ENCODE measurements around the gene EPHB1. TPM values are rescaled to one million over a fixed set of nuclear protein-coding genes. Genes with fewer than 3 reads are reported as not detected.

Gene EPHB1
- total RNA-seq, 2 donors from 2014 or later = 1.3 to 3.5 TPM

DNA sequence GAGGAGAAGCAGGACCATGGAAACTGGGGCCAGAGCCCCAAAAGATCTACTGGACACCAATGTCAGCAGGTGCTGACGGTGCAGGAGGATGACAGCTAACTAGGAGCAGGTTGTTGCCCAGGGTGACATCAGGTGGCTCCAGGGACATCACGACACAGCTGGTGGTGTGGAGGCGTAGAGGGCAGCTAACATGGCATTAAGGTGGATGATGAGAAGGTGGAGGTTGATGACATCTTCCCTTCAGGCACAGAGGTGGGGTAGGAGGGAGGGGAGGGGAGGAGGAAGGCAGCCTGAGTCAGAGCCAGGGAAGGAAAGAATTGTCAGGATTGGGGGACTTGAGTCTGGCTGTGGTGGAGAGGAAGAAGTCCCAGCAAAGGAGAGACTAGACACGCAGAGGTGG lies 1.5 kb upstream of the EPHB1 start:
- H3K36me3 Mint-ChIP-seq (ENCODE audit: low read depth) = peaks cover 4% of the 10 kb centered on the region
- peaks cover 16% of the 10 kb centered on the region for H3K4me1 Mint-ChIP-seq
- no peaks in the 10 kb centered on the region for H3K9me3 ChIP-seq (ENCODE audit: control insufficient read depth, low read length, poor library complexity, severe bottlenecking)
- no peak for ATAC-seq
- DNase-seq = no peak
- no peak overlapping the region for H3K4me3 Mint-ChIP-seq
- peak overlapping the region; percentile 34 for H3K27ac Mint-ChIP-seq
- peaks cover 67% of the 10 kb centered on the region for H3K27me3 Mint-ChIP-seq

DNA sequence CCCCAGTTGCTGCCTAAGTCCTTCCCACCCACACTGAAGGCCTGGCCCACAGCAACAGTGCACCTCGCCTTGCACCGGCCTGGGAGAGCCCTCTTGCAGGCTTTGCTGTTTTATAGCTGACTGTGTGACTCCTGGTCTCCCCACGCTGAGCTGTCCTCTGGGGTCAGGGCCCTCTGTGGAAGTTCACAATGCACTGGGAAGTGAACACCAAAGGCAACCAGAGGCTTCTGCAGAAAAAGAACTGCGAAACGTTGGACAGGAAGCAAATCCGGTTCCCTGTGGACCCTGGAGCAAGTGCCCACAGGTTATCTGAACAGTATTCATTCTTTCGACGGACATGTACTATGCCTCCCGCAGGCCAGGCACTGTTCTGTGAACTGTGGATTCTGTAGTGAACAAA lies 737 bp upstream of the EPHB1 start:
- Mint-ChIP-seq H3K4me3 (peak overlapping the region; percentile 95), H3K27me3 (peaks cover 70% of the 10 kb centered on the region), H3K27ac (no peak overlapping the region), H3K36me3 (ENCODE audit: low read depth) (peaks cover 4% of the 10 kb centered on the region), H3K4me1 (peaks cover 16% of the 10 kb centered on the region)
- DNase-seq = no peak
- no peaks in the 10 kb centered on the region for H3K9me3 ChIP-seq (ENCODE audit: control insufficient read depth, low read length, poor library complexity, severe bottlenecking)
- no peak for ATAC-seq

DNA sequence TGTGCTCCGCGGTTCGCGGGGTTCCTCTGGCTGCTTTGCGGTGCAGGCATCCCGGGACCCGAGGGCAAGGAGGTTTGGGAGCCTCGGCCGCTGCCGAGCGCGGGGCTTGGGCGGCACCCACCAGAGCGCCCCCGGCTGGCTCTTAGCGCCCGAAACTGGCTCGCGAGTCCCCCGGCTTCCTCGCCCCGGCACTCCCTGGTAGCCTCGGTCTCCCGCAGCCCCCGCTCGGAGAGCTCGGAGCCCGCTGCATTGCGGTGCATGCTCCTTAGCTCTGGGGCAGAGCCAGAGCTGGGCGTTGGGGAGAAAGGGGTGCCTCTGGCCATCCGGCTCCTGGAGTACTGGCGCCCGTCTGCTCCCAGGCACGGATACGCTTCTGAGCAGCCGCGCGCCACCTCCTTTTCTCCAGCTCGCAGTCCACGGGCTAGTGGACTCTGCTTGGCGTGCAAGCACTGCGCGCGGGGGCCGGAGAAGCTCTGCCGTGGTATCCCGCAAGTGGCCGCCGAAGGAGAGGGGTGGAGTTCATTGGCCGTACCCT lies 753 bp downstream of the EPHB1 start:
- DNase-seq = no peak
- peaks cover 62% of the 10 kb centered on the region for H3K27me3 Mint-ChIP-seq
- H3K27ac Mint-ChIP-seq = no peak overlapping the region

DNA sequence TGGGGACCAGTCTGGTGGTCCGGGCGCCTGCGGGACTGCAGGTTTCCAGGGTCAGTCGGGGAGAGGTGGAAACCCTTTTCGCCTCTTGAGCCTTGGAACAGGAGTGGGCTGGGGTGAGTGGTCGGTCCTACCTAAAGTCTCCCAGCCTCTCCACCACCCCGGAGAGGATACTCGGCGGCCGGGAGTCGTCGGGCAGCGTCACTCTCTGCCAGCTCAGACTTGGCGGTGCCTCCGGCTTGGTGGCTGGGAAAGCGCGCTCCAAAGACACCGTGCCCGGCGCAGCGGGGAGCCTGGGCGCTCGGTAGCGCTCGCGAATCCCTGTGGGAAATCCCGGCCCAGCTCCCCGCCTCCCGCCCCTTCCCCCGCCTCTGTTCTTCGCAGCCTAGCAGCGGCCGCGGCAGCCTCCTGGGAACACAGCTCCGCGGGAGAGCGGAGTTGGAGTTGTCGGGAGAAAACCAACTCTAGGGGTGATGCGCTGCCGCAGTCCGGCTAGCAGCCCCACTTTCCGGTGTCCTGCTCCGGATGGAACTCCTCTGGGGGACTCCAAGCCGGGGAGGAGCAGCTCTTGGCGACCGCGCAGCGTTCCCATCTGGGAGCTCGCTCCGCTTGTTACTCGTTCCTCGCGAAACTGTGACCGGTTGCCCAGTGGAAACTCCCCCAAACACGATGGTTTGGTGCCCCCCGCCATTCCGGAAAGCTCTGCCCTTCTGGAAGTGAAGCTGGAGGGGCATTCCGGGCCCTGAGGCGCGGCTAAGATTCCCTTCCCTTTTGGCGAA lies 1.4 kb downstream of the EPHB1 start:
- H3K27ac Mint-ChIP-seq = no peak overlapping the region
- H3K9me3 ChIP-seq (ENCODE audit: control insufficient read depth, low read length, poor library complexity, severe bottlenecking) = no peaks in the 10 kb centered on the region
- peaks cover 55% of the 10 kb centered on the region for H3K27me3 Mint-ChIP-seq
- no peak for ATAC-seq
- peaks cover 3% of the 10 kb centered on the region for H3K36me3 Mint-ChIP-seq (ENCODE audit: low read depth)
- peaks cover 16% of the 10 kb centered on the region for H3K4me1 Mint-ChIP-seq
- no peak for DNase-seq
- H3K4me3 Mint-ChIP-seq = peak overlapping the region; percentile 95

More for the DNA sequence above, 753 bp downstream of the EPHB1 start:
- no peak for ATAC-seq
- peaks cover 3% of the 10 kb centered on the region for H3K36me3 Mint-ChIP-seq (ENCODE audit: low read depth)
- H3K4me1 Mint-ChIP-seq = peaks cover 16% of the 10 kb centered on the region
- H3K4me3 Mint-ChIP-seq = peak overlapping the region; percentile 95
- no peaks in the 10 kb centered on the region for H3K9me3 ChIP-seq (ENCODE audit: control insufficient read depth, low read length, poor library complexity, severe bottlenecking)

DNA sequence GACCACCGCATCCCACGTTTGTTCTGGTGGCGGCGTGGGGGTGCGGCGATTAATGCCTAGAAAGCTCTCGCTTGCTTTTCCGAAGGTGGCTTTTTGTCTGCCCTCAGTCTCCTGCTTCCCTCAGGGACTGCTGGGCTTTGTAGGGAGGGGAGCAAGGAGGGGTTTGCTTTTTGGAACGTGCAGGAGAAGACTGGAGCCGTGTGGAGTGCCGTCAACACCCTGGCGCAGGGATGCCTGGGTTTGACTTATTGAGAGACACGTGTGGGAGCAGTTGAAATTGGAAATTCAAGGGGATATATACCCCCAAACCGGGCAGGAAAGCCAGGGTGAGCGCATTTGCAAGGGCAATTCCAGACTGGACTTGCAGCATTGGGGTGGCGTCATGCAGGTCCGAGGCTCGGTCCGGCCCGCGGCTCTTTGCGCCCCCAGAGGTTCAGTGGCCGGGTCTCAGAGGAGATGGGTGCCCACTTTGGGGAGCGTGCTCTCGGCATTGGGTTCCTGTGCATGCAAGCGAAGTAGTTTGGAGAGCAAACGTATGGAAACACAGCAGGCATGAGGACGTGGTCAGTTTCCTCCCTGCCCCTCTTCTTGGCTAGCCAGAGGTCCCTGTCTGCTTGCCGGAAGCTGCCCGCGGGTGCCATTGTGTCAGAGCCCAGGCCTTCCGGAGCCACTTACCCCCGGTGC lies 2.1 kb downstream of the EPHB1 start:
- no peak overlapping the region for H3K27ac Mint-ChIP-seq
- DNase-seq (no peak), ATAC-seq (no peak)
- peaks cover 48% of the 10 kb centered on the region for H3K27me3 Mint-ChIP-seq
- H3K36me3 Mint-ChIP-seq (ENCODE audit: low read depth) = peaks cover 3% of the 10 kb centered on the region
- H3K4me3 Mint-ChIP-seq = peak overlapping the region; percentile 95
- no peaks in the 10 kb centered on the region for H3K9me3 ChIP-seq (ENCODE audit: control insufficient read depth, low read length, poor library complexity, severe bottlenecking)
- H3K4me1 Mint-ChIP-seq = peaks cover 19% of the 10 kb centered on the region

DNA sequence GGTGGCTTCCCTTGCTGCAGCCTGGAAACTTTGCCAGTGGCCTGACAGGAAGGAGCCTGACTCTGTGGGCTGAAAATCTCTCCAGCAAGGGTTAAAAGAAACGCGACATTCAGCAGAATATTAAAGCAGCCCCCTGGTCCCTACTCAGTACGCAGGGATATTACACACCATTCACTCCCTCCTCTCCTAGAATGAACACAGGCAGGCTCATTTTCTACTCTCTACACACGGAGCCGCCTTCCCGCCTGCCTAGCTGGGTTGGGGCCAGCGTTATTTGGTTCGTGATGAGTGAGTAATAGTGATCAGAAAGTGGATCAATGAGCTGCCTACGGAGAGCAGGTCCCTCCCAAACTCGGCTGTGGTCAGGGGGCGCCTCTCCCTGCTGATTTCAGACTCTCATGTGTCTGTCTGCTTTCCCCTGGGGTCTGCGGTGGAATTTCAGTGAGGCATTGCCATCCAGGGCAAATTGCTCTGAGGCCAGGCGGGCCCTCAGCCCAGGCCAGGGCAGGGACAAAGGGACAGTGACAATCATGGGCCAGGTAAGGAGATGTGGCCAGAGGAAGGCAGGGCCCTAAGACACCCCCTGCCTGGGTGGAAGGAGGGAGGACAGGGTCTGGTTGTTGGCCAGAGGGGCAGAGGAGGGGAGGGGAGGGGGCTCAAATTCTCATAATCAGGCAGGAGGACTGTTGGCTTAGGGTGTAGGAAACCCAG lies 2.8 kb downstream of the EPHB1 start:
- peaks cover 44% of the 10 kb centered on the region for H3K27me3 Mint-ChIP-seq
- no peak for DNase-seq

DNA sequence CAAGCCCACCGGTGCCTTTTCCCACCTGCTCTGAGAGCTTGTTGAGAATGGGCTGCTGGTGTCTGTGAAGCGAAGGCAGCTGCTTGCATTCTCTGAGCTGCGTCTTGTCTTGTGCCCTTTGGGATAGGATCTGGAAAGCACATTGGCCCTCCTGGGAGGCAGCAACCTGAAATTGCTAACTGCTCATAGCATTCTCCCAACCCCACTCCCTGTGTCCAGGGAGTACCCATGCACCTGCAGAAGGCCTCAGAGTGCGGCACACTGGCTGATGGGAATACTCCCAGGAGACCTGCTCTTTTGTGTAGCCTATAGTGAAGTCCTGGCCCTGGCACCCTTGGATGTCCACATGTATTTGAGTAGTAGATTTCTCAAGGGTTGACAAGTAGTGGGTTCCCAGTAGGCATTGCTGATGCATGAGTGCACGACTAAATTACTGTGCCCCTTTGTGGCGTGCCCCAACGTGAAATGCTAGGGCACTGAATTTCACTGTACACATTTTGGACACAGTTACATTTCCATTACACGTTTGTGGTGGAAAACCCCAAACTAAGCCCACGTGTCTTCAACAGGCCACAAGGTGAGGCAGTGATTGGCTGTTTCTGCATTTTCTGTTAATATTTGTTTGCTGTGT lies 3.7 kb downstream of the EPHB1 start:
- no peak for ATAC-seq
- Mint-ChIP-seq H3K4me1 (peaks cover 30% of the 10 kb centered on the region), H3K27me3 (peaks cover 36% of the 10 kb centered on the region), H3K27ac (no peak overlapping the region), H3K36me3 (ENCODE audit: low read depth) (peaks cover 3% of the 10 kb centered on the region), H3K4me3 (no peak overlapping the region)
- H3K9me3 ChIP-seq (ENCODE audit: control insufficient read depth, low read length, poor library complexity, severe bottlenecking) = no peaks in the 10 kb centered on the region
- DNase-seq = no peak

More for the DNA sequence above, 2.8 kb downstream of the EPHB1 start:
- H3K9me3 ChIP-seq (ENCODE audit: control insufficient read depth, low read length, poor library complexity, severe bottlenecking) = no peaks in the 10 kb centered on the region
- no peak for ATAC-seq
- no peak overlapping the region for H3K27ac Mint-ChIP-seq
- H3K4me1 Mint-ChIP-seq = peaks cover 23% of the 10 kb centered on the region
- peak overlapping the region; percentile 77 for H3K4me3 Mint-ChIP-seq
- H3K36me3 Mint-ChIP-seq (ENCODE audit: low read depth) = peaks cover 3% of the 10 kb centered on the region

DNA sequence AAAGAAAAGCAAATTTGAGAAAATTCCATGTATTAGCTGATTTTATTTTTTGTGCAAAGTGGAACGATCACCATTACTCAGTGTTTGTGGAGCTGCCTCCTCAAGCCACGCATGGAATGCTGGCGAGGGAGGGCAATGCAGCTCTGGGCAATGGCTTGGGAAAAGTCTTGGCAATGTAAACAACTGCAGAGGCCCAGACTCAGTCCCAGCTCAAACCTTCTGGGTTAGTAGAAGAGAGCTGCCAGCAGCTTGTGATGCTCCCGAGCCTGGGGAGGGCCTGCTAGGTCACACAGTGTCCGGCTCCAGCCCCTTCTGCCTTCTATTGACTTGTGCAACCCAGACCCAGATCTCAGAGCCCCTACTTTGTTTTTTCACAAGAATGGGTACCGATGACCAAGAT lies 4.3 kb downstream of the EPHB1 start:
- H3K9me3 ChIP-seq (ENCODE audit: control insufficient read depth, low read length, poor library complexity, severe bottlenecking) = no peaks in the 10 kb centered on the region
- Mint-ChIP-seq H3K4me1 (peaks cover 30% of the 10 kb centered on the region), H3K36me3 (ENCODE audit: low read depth) (peaks cover 3% of the 10 kb centered on the region), H3K4me3 (no peak overlapping the region), H3K27ac (no peak overlapping the region), H3K27me3 (peaks cover 33% of the 10 kb centered on the region)
- no peak for DNase-seq
- no peak for ATAC-seq

DNA sequence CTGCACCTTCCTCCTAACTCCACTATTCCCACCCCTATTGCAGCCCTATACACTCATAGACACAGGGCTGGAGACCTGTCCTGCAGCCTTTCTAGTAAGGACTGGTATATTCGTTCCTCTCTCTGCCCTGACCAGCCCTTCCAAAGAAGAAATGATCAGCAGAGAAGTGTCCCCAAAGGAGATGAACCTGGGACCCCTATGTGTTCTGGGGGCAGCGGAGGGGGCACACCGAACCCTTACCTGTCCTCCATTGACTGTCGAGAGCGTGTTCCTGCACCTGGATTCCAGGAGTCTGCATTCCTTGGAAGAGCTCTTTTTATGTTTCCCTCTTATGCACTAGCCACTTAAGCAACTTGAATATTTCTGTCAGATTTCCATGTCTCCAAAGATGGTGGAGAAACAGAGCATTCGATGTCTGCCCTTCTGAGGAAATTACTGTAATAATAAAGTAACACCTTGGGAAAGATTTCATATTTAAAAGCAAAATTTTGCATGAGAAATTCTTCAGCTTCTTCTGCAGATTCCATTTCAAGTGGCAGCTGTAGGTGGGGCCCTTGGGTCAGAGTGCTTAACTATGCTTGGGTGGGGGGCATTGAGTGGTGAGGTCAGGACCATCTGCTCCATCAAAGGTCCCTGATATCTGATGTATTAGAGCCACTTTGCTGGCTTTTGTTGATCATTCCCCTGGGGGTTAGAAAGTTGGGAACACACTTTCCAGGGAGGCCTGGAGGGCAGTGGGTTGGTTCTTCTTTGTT lies 6.3 kb downstream of the EPHB1 start:
- ATAC-seq (no peak), DNase-seq (no peak)
- Mint-ChIP-seq H3K4me1 (peaks cover 24% of the 10 kb centered on the region), H3K27me3 (peaks cover 29% of the 10 kb centered on the region), H3K36me3 (ENCODE audit: low read depth) (no peaks in the 10 kb centered on the region), H3K27ac (peak overlapping the region; percentile 84), H3K4me3 (no peak overlapping the region)
- no peaks in the 10 kb centered on the region for H3K9me3 ChIP-seq (ENCODE audit: control insufficient read depth, low read length, poor library complexity, severe bottlenecking)

DNA sequence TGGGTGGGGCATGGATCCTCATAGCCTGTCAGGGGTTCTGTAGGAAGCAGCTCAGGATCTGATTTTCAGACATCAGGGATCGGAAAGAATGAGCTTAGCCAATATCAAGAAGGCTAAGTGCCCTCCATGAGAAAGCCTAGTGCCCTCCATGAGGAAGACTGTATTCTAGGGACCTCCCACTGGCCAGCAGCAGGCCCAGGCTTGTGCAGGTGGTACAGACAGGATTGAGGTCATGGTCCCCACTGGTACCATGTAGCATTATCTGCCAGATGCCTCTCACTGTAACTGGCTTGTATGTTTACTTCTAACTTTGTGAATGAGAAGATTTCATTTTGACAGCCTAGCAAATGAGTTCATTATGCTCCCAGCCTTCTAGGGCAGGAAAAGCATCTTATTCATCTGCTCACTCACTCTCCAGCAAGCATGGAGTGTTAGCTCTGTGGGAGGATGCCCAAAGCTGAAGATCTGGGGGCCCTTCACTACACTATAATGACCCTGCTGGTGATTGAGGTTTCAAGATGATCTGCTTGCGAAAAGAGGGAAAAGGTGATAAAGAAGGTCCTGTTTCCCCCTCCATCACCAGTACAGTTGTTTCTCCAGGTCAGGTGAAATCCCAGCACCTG lies 7.5 kb downstream of the EPHB1 start:
- H3K9me3 ChIP-seq (ENCODE audit: control insufficient read depth, low read length, poor library complexity, severe bottlenecking) = no peaks in the 10 kb centered on the region
- Mint-ChIP-seq H3K4me3 (no peak overlapping the region), H3K27ac (peak overlapping the region; percentile 84), H3K4me1 (peaks cover 19% of the 10 kb centered on the region), H3K27me3 (peaks cover 21% of the 10 kb centered on the region), H3K36me3 (ENCODE audit: low read depth) (no peaks in the 10 kb centered on the region)
- DNase-seq (no peak), ATAC-seq (peak; percentile 10)

DNA sequence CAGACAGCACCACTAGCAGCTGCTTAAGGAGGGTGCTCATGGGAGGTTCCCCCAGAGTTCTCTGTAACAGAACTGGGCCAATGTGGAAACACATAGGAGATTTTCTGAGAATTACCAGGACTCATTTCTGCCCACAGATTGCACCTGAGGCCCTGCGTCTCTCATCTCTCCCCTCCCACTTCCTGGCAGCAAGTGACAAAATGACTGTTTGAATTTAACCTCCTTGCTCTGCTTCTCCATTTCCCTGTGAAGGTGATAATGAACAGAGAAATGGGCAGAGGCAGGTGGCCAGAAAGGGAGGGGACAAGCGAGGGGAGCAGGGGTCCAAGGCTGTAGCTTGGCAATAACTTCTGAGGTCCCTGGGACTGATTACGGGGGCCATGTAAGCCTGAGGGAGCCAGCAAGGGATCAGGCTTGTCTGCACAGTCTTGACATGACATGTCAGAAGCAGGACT lies 8.0 kb downstream of the EPHB1 start:
- peak; percentile 60 for ATAC-seq
- peak overlapping the region; percentile 24 for H3K27ac Mint-ChIP-seq
- no peak for DNase-seq
- H3K4me3 Mint-ChIP-seq = peak overlapping the region; percentile 25
- peaks cover 16% of the 10 kb centered on the region for H3K27me3 Mint-ChIP-seq
- no peaks in the 10 kb centered on the region for H3K36me3 Mint-ChIP-seq (ENCODE audit: low read depth)
- peaks cover 18% of the 10 kb centered on the region for H3K4me1 Mint-ChIP-seq
- no peaks in the 10 kb centered on the region for H3K9me3 ChIP-seq (ENCODE audit: control insufficient read depth, low read length, poor library complexity, severe bottlenecking)

DNA sequence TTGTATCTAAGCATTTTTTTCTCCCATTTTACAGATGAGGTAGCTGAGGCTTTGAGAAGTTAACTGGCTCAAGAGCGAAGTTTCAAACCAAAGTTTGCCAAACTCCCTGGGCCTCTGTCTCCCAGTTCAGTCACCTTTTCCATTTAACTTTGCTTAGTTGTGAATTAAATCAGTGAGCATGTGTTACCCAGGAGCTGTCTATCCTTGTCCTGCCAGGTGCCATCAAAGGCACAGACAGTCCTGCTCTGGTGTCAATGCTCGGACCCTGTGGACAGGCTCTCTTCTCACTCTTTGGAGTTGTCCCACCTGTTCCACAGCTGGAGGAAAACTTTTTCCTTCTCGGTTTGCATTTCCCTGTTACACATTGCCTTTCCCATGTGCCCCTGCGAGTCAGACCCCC lies 8.6 kb downstream of the EPHB1 start:
- Mint-ChIP-seq H3K4me1 (peaks cover 18% of the 10 kb centered on the region), H3K27me3 (peaks cover 15% of the 10 kb centered on the region), H3K36me3 (ENCODE audit: low read depth) (no peaks in the 10 kb centered on the region), H3K27ac (peak overlapping the region; percentile 24), H3K4me3 (no peak overlapping the region)
- DNase-seq (no peak), ATAC-seq (no peak)
- H3K9me3 ChIP-seq (ENCODE audit: control insufficient read depth, low read length, poor library complexity, severe bottlenecking) = no peaks in the 10 kb centered on the region
